ENCODE data around the gene PRUNE2. TPM values are rescaled to one million over a fixed set of nuclear protein-coding genes. Genes with fewer than 3 reads are reported as not detected.
A peak's percentile ranks its signal among the peaks of the same experiment; 100 is the strongest.

Gene PRUNE2
- total RNA-seq, 1 donor from 2014 or later = 0.63 TPM

- H3K4me3 ChIP-seq (ENCODE audit: low read depth, low read length) = no peak overlapping the region
- TF ChIP-seq CTCF (conservative IDR thresholded peaks at IDR 0.05; ENCODE audit: low read depth, low read length) = no peak
Measured at GRCh38 chr9:76789840-76790239, 116.1 kb downstream of the PRUNE2 start.

GRCh38 chr9:76787677-76788076 lies 118.2 kb downstream of the PRUNE2 start:
- no peak for TF ChIP-seq CTCF (conservative IDR thresholded peaks at IDR 0.05; ENCODE audit: low read depth, low read length)
- H3K4me3 ChIP-seq (ENCODE audit: low read depth, low read length) = no peak overlapping the region
- no peak for DNase-seq (ENCODE audit: low read depth)

More at GRCh38 chr9:76789840-76790239, 116.1 kb downstream of the PRUNE2 start:
- DNase-seq (ENCODE audit: low read depth) = no peak

GRCh38 chr9:76785501-76785900 lies 120.4 kb downstream of the PRUNE2 start:
- no peak overlapping the region for H3K4me3 ChIP-seq (ENCODE audit: low read depth, low read length)
- DNase-seq (ENCODE audit: low read depth) = no peak
- no peak for TF ChIP-seq CTCF (conservative IDR thresholded peaks at IDR 0.05; ENCODE audit: low read depth, low read length)

- no peak for DNase-seq (ENCODE audit: low read depth)
- no peak for TF ChIP-seq CTCF (conservative IDR thresholded peaks at IDR 0.05; ENCODE audit: low read depth, low read length)
Measured at GRCh38 chr9:76784881-76785280, 121.0 kb downstream of the PRUNE2 start.

GRCh38 chr9:76772686-76773445 lies 133.0 kb downstream of the PRUNE2 start:
- peak; percentile 75 for DNase-seq (ENCODE audit: low read depth)
- TF ChIP-seq CTCF (conservative IDR thresholded peaks at IDR 0.05; ENCODE audit: low read depth, low read length) = no peak
- no peak overlapping the region for H3K4me3 ChIP-seq (ENCODE audit: low read depth, low read length)

More at GRCh38 chr9:76784881-76785280, 121.0 kb downstream of the PRUNE2 start:
- no peak overlapping the region for H3K4me3 ChIP-seq (ENCODE audit: low read depth, low read length)

GRCh38 chr9:76766126-76766525 lies 139.8 kb downstream of the PRUNE2 start:
- TF ChIP-seq CTCF (conservative IDR thresholded peaks at IDR 0.05; ENCODE audit: low read depth, low read length) = no peak
- DNase-seq (ENCODE audit: low read depth) = no peak
- no peak overlapping the region for H3K4me3 ChIP-seq (ENCODE audit: low read depth, low read length)

- H3K4me3 ChIP-seq (ENCODE audit: low read depth, low read length) = no peak within 1 kb of the TSS
- no peak for DNase-seq (ENCODE audit: low read depth)
- TF ChIP-seq CTCF (conservative IDR thresholded peaks at IDR 0.05; ENCODE audit: low read depth, low read length) = no peak
Measured at GRCh38 chr9:76764138-76764537, 141.8 kb downstream of the PRUNE2 start, which contains the start of gene PCA3. Gene PCA3 (plus strand): TSS chr9:76764438.

Measured in epithelial cell of proximal tubule (primary cell).